Endothelial cell of umbilical vein (primary cell): ENCODE results near the gene KCNQ1OT1.

ENCODE experiments used
- CTCF ChIP-seq, 2 donors: IDR thresholded peaks; 1 replicate in 1 of 2; 2 replicates in 1 of 2; pipeline ENCODE4 v1.5.1; 2011; ENCODE audit warnings: low read length in 2 of 2, mild to moderate bottlenecking in 2 of 2, moderate library complexity in 2 of 2, control low read depth in 1 of 2, inconsistent platforms in 1 of 2, low read depth in 1 of 2; ENCODE audit not compliant: insufficient read depth in 1 of 2; ENCODE audit errors: extremely low read depth in 1 of 2
- MAX ChIP-seq: IDR thresholded peaks from 2 replicates; pipeline ENCODE4 v1.6.1; 2011; ENCODE audit not compliant: insufficient read depth, insufficient read length
- POLR2AphosphoS5 ChIP-seq: IDR thresholded peaks from 2 replicates; pipeline ENCODE4 v1.6.1; 2012; ENCODE audit warnings: low read depth, mild to moderate bottlenecking, control low read depth, low read length, moderate library complexity; ENCODE audit not compliant: insufficient read depth

- TF ChIP-seq MAX (no peak), CTCF (IDR thresholded peaks at IDR 0.05; ENCODE audit: extremely low read depth in 1 of 2, insufficient read depth in 1 of 2, low read depth in 1 of 2, low read length in 2 of 2) (no peak), POLR2AphosphoS5 (no peak)
These were observed 134.2 kb downstream of the KCNQ1OT1 start for GRCh38 chr11:2565447-2566222.
